Right lobe of liver (tissue), 6 donors: ENCODE measurements around the gene SRRM3. TPM values are rescaled to one million over a fixed set of nuclear protein-coding genes. Genes with fewer than 3 reads are reported as not detected.
"Not testable (repeated sequence)": the region's sequence is repeated elsewhere in the genome, so short reads cannot be mapped to it uniquely, and the experiment has no call there.

Source experiments
- ATAC-seq, 4 donors: fragments of 200-7000 bp; cut with Tn5 transposase; one replicate each; pipeline ENCODE4 v1.9.1; 2020; ENCODE audit warnings: mild to moderate bottlenecking in 4 of 4, moderate library complexity in 4 of 4
- DNase-seq, 3 donors: peaks; one replicate each; pipeline ENCODE4 v3.0.0-alpha.2; 2020
- H3K27ac ChIP-seq, 3 donors: fragments of 200-600 bp; one replicate each; pipeline ENCODE4 v1.8.0; 2022
- H3K27me3 ChIP-seq, 2 donors: fragments of 200-600 bp; one replicate each; pipeline ENCODE4 v1.8.0; 2022
- H3K36me3 ChIP-seq, 4 donors: fragments of 200-600 bp; sonication (generic) in 1 of 4; one replicate each; pipeline versions ENCODE4 v1.5.1 to v1.8.0; 2017 to 2022; ENCODE audit warnings: control low read depth in 1 of 4
- H3K4me1 ChIP-seq, 4 donors: fragments of 200-600 bp; sonication (generic) in 1 of 4; one replicate each; pipeline versions ENCODE4 v1.5.1 to v1.8.0; 2017 to 2022; ENCODE audit warnings: control low read depth in 1 of 4
- H3K4me3 ChIP-seq, 3 donors: fragments of 200-600 bp; one replicate each; pipeline ENCODE4 v1.8.0; 2022
- H3K9me3 ChIP-seq, 4 donors: fragments of 200-600 bp; sonication (generic) in 1 of 4; one replicate each; pipeline versions ENCODE4 v1.5.1 to v1.8.0; 2017 to 2022; ENCODE audit warnings: control low read depth in 1 of 4
- CTCF ChIP-seq, 4 donors: fragments of 200-600 bp in 3 of 4; fragments of 450-650 bp in 1 of 4; IDR thresholded peaks; one replicate each; pipeline versions ENCODE4 v1.5.1 to v1.8.0; 2016 to 2022; ENCODE audit warnings: antibody characterized with exemption in 4 of 4, mild to moderate bottlenecking in 2 of 4
- POLR2A ChIP-seq: fragments of 450-650 bp; IDR thresholded peaks from one replicate; pipeline ENCODE4 v1.6.1; 2017; ENCODE audit warnings: antibody characterized with exemption, mild to moderate bottlenecking
- WGBS: methylation state at CpG from one replicate; pipeline ENCODE4 v1.1.6; 2018; ENCODE audit warnings: low coverage, low lambda C conversion rate; ENCODE audit not compliant: insufficient coverage; ENCODE audit errors: missing lambda C conversion rate; 5-methylcytosine and 5-hydroxymethylcytosine counted together
- intact Hi-C, 2 donors: fragments of 100-400 bp; cut with DNase I; formaldehyde crosslinking; loops; one replicate each; pipeline versions ENCODE4 v1.11.2 to v1.14.1; 2022
- total RNA-seq, 6 experiments: library from RNA; depleted of rRNA in 2 of 6; stranded (reverse); fragments of >200 nt in 2 of 6; fragmentation: NEBNext Ultra II Directional in 3 of 6; extraction: Animal tissue kit (Norgen Biotek cat#: 25700) in 3 of 6; gene quantifications; one replicate each; pipeline versions ENCODE4 v1.1.0 to v1.2.4, GENCODE V29; 2016 to 2023
- donor health status: DM: no; HTN: yes; CAD: no.
- donor health status: DM: no; HTN: no; CAD: no.
- donor health status: DM: no; HTN: no; CAD: no.
- donor health status: DM: no; HTN: yes; CAD: no.
- donor health status: DM: no; HTN: yes; CAD: no.

Gene SRRM3
- total RNA-seq, 6 experiments from 2014 or later = 0.14 to 0.37 (median 0.19) TPM; not detected in 2

GRCh38 chr7:76173566-76174205 is 28.0 kb upstream of the SRRM3 start:
- no peak for DNase-seq
- WGBS = no CpG with 5 or more reads among the region's 12 CpGs
- intact Hi-C loops = no loop called here

GRCh38 chr7:76176951-76177350 is 24.7 kb upstream of the SRRM3 start:
- not testable (repeated sequence) for H3K9me3 ChIP-seq, DNase-seq, H3K36me3 ChIP-seq, H3K27me3 ChIP-seq, H3K4me1 ChIP-seq, H3K27ac ChIP-seq, ATAC-seq, H3K4me3 ChIP-seq
- intact Hi-C loops = loop anchor here in 1 of 2 donors (5.0 kb wide), 1 partner anchor 85 kb away; no protein-coding TSS in a partner anchor
- WGBS = 70% methylated on average over 2 of the region's 11 CpGs

More at GRCh38 chr7:76173566-76174205, 28.0 kb upstream of the SRRM3 start:
- Histone ChIP-seq H3K27me3 (no peaks in the 10 kb centered on the region), H3K4me3 (no peak overlapping the region), H3K4me1 (no peaks in the 10 kb centered on the region), H3K36me3 (no peaks in the 10 kb centered on the region), H3K27ac (no peak overlapping the region), H3K9me3 (no peaks in the 10 kb centered on the region)
- no peak for TF ChIP-seq POLR2A
- no peak for ATAC-seq

GRCh38 chr7:76179686-76180085 is 22.0 kb upstream of the SRRM3 start:
- no peaks in the 10 kb centered on the region for H3K27me3 ChIP-seq
- TF ChIP-seq POLR2A (no peak), CTCF (IDR thresholded peaks at IDR 0.05) (no peak)
- no peaks in the 10 kb centered on the region for H3K4me1 ChIP-seq
- no peak overlapping the region for H3K4me3 ChIP-seq
- ATAC-seq (no peak), DNase-seq (no peak)
- H3K27ac ChIP-seq = no peak overlapping the region
- H3K9me3 ChIP-seq = no peaks in the 10 kb centered on the region
- WGBS = 87% methylated on average over 9 of the region's 10 CpGs
- intact Hi-C loops = loop anchor here (5.0 to 10.0 kb wide), 2 partner anchors 83 to 85 kb away; no protein-coding TSS in a partner anchor
- H3K36me3 ChIP-seq = no peaks in the 10 kb centered on the region

GRCh38 chr7:76182225-76182960 is 19.3 kb upstream of the SRRM3 start:
- Histone ChIP-seq H3K9me3 (no peaks in the 10 kb centered on the region), H3K27me3 (no peaks in the 10 kb centered on the region), H3K4me1 (no peaks in the 10 kb centered on the region), H3K4me3 (no peak overlapping the region), H3K27ac (no peak overlapping the region), H3K36me3 (no peaks in the 10 kb centered on the region)
- DNase-seq (no peak), ATAC-seq (no peak)
- intact Hi-C loops = loop anchor here in 1 of 2 donors (10.0 kb wide), 1 partner anchor 82 kb away; no protein-coding TSS in a partner anchor
- 63% methylated on average over 5 of the region's 7 CpGs for WGBS
- no peak for TF ChIP-seq CTCF (IDR thresholded peaks at IDR 0.05)
- no peak for TF ChIP-seq POLR2A

- no peak for TF ChIP-seq POLR2A
- H3K4me3 ChIP-seq = no peak overlapping the region
- H3K27me3 ChIP-seq = no peaks in the 10 kb centered on the region
- ATAC-seq (no peak), DNase-seq (no peak)
- H3K36me3 ChIP-seq = no peaks in the 10 kb centered on the region
- 41% methylated on average over 15 of the region's 21 CpGs for WGBS
- H3K27ac ChIP-seq = no peak overlapping the region
- no peaks in the 10 kb centered on the region for H3K9me3 ChIP-seq
- no peaks in the 10 kb centered on the region for H3K4me1 ChIP-seq
- intact Hi-C loops = loop anchor here in 1 of 2 donors (10.0 kb wide), 1 partner anchor 79 kb away; no protein-coding TSS in a partner anchor
These were observed 16.4 kb upstream of the SRRM3 start for GRCh38 chr7:76185187-76185896.
